Hindlimb muscle (tissue), 1 donor: ENCODE data around the gene TEKTIP1. TPM values are rescaled to one million over a fixed set of nuclear protein-coding genes. Genes with fewer than 3 reads are reported as not detected.

Source experiments
- DNase-seq: peaks from one replicate; pipeline ENCODE4 v3.0.0-alpha.2; 2013
- polyA plus RNA-seq: library from polyadenylated mRNA; unstranded; fragments of 120-200 nt; gene quantifications from one replicate; pipeline ENCODE4 v1.2.1, GENCODE V29; 2013; ENCODE audit not compliant: insufficient read length

TEKTIP1 gene
- polyA plus RNA-seq = 3.5 TPM

DNA sequence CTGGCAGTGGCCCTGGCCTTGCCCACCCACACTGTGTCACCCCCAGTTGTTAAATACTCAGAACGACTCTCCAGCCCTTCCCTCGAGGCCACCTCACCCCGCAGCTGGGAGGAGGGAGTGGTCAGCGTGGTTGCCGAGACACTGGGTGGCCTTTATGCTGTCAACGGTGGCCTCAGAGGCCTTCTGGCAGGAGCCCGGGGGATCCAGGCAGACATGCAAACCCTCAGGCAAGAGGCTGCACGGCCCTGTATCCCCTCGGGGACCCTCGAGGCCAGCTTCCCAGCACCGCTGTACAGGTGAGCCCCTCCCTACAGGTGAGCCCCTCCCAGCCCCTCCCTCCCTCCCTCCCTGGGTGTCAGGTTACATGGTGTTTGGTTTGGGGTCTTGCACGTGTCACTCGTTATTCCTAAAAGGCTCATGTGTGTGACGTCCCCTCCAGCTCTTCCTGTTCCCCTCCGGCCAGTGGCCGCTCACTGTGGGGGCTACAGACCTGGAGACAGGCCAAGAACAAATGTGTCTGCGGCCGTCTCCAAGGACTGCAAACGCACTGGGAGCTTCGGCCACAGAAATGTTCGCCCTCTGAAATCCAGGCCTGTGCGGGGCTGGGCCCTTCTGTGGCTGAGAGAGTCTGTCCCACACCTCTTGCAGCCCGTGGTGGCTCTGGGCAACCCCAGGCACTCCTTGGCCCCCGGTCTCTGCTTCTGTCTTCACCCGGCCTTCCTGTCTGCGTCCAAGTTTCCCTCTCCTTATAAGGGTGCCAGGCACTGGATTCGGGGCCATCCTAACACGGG, at the start of gene TEKTIP1:
Gene TEKTIP1, plus strand, starts transcription at position 210 of the 791 bp plus-strand sequence. Its CDS starts 4 bp downstream, at position 214.
- DNase-seq = no peak

DNA sequence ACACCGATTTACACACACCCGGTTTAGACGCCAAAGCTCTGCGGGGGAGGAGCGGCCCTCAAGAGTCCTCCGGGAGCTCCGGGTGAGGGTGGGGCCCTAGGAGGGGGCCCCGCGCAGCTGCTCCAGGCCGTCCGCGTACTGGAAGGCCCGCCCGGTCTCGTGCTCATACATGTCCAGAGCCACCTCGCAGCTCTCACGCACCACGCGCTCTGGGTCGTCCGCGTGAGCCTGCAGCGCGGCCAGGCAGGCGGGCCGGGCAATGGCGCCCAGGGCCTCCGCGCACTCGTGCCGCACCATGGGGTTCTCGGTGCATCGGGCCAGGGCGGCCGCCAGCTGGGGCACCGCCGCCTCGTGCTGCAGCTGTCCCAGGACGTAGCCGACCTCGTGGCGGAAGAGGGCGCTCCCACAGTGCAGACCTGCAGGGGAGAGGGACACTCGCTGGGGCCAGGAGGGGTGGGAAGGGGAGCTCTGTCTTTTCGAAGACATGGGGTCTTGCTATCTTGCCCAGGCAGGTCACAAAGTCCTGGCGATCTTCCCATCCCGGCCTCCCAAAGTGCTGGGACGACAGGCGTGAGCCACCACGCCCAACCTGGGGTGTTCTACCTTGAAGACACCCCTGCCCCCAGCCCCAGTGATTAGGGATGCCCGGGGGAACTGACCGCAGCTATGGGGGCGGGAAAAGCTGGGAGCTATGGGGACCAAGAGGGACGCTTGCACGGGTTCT, 47.4 kb upstream of the TEKTIP1 start:
- no peak for DNase-seq

DNA sequence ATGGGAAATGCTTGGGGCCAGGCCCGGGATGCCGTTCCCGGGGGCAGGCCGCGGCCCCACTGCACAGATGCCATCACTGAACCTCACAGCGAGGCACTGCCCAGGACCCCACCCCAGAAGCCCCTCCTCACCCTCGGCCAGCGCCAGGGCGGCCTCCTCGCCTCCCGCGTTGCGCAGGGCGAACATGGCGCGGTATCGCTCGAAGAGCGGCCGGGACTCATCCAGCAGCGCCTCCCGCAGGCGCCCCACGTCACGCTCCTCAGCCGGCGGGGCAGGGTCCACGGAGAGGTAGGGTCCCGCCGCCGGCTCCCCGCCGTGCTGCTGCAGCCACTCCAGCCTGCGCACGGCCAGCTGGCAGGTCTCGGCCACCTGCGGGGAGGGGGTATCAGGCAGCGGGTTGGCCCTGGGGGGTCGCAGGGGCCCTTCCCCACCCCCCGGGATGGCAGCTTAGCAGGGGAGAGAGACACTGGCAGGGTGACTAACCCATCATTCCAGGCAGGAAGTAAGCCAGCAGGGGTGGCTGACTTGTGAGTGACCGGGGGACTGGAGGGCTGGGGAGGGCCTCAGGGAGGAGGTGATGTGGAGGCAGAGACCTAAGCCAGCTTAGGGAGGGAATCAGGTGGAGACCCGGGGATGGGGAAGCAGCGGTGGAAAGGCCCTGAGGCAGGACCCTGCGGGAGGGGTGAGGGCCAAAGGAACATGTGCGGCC, 46.7 kb upstream of the TEKTIP1 start:
- DNase-seq = no peak

DNA sequence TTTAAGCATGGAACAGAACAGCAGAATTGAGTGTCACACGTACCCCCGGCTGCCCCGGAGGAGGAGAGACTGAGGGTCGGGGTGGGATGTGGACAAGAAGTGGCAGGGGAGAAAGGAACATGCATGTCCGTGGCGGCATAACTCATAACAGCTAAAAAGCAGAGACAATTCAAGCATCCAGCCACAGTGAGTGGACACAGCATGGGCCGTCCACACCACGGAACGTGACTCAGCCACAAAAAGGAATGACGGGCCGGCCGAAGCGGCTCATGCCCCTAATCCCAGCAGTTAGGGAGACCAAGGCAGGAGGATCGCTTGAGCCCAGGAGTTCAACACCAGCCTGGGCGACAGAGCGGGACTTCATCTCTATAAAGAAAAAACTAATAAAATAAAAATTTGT, 46.1 kb upstream of the TEKTIP1 start:
- no peak for DNase-seq

DNA sequence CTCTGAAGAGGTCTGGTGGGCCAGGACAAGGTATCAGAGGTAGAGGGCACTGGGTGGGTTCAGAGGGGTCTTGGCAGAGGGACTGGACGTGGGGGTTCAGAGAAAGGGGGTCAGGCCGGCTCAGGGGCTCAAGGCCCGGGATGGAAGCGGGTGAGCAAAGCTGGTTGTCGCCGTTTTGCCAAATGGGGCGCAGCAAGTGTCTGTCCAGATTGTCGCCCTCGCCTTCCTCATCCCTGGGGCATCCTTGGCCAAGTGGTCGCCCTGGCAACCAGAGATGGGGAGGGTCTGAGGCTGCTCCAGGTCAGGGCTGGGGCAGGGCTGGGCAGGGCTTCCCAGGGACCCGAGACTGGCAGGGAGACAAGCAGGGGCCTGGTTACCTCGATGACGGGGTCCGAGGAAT, 45.3 kb upstream of the TEKTIP1 start:
- DNase-seq = no peak

DNA sequence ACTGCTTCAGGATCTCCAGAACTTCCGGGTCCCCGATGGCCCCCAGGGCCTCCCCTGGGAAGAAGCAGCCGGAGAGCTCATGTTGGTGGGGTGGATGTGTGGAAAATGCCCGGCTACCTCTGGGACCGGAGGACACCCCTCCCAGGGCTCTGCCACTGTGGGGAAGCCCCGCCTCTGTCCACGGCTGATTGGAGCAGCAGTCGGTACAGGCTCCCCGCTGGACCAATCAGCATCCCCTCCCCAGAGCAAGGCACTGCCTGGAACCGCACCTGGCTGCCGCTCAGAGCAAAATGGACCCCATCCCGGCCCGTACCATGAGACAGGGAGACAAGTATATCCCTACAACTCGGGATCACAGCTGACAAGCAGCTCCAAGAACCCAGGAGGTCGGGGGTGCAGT, 44.9 kb upstream of the TEKTIP1 start:
- no peak for DNase-seq

DNA sequence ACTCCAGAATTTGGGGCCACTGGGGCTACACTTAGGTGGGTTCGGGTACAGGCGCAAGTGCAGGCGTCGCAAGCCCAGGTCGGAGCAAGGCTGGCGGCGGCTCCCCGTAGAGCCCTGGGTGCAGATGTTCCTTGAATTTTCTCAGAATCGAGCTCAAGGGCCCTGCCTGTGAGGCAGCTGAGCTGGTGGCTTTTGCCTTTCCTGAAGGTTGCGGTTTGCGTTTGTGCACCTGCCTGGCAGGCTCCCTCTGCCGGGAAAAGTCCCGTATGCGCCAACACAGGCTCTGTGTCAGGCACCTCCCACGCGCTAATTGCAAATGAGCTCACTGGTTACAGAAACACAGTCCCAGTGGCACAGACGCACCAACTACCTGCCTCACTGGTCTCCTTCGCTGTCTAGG, 44.4 kb upstream of the TEKTIP1 start:
- no peak for DNase-seq

DNA sequence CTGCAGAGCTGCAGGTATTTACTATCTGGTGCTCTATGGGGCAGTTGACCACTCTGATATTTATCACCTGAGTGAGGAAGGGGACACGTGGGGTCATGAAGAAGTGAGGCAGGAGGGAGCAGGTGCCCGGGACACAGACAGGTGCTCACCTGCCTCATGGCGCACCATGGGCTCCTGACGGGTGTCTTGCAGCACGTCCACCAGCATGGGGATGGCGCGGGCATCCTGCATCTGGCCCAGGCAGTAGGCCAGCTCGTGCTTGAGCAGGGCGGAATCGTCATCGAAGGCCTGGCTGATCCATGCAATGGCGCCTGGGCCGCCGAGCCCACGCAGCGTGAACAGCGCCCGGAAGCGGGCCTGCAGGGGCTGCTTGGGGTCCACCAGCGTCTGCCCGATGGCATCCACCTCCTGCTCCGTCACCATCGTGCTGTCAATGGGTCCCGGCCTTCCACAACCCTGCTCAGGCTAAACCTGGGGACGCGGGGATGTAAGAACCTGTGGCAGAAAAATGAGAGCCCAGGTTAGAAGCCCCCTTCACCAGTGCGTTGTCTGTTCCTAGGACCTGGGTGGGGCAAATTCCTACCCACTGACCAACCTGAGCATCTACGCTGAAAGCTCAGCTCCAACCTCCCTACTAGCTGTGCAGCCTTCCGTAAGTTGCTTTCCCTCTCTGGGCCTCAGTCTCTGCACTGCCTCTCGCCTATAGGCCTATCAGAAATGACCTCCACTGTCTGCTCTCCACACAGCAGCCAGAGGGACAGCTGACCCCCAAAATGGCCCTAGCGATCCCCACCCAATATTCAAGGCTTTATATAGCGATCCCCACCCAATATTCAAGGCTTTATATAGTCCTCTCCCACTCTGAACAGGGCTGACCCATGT, 42.3 kb upstream of the TEKTIP1 start:
- no peak for DNase-seq

DNA sequence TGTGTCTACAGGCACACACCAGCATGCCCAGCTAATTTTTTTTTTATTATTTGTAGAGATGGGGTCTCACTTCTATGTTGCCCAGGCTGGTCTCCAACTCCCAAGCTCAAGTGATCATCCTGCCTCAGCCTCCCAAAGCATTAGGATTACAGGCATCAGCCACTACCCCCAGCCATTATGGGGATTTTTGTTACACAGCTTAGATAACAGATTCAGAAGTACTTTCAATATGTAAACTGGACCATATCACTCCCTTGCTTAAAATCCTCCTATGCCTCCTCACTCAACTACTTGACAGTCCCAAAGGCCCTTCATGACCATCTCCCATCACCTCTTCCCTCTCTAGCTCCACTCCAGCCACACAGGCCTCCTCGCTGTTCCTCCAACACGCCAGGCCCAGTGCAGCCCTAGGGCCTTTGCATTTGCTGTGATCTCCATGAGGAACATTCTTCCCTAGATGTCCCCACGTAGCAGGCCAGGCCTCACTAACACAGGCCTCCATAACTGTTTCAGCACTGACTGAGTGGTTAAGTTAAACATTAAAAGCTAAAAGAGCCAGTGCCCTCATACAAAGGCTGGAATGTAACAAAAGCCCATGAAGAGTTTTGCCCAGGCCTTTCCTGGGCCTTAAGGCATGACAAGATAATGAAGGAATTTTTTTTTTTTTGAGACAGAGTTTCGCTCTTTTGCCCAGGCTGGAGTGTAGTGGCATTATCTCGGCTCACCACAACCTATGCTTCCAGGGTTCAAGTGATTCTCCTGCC, 41.0 kb upstream of the TEKTIP1 start:
- DNase-seq = no peak

DNA sequence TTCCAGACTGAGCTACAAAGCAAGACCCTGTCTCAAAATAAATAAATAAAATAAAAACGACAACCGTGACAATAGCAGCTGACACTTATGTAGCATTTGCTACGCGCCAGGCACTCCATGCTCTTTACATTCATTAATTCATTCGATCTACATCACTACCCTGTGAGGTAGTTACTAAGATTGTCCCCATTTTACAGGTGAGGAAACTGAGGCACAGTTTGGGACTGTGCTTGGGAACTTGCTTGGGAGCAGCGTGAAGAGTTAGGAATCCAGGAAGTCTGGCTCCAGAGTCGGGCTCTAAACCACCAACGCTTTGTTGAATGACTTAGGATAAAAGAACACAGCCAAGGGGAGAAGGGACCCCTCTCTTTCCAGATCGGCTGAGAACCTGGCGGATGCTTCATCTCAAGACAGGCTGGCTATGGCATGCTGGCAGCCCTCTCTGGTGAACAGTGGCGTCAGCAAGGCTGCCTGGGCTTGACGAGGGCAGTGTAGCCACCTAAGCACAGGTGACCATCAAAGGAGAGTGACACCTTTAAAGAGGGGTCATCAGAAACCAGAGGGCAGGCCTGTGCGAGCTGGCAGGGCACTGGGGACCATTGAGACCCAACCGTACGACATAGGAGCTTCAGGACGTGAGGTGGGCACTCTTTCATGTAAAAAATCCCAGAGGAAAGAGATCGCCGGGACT, 39.1 kb upstream of the TEKTIP1 start:
- no peak for DNase-seq

DNA sequence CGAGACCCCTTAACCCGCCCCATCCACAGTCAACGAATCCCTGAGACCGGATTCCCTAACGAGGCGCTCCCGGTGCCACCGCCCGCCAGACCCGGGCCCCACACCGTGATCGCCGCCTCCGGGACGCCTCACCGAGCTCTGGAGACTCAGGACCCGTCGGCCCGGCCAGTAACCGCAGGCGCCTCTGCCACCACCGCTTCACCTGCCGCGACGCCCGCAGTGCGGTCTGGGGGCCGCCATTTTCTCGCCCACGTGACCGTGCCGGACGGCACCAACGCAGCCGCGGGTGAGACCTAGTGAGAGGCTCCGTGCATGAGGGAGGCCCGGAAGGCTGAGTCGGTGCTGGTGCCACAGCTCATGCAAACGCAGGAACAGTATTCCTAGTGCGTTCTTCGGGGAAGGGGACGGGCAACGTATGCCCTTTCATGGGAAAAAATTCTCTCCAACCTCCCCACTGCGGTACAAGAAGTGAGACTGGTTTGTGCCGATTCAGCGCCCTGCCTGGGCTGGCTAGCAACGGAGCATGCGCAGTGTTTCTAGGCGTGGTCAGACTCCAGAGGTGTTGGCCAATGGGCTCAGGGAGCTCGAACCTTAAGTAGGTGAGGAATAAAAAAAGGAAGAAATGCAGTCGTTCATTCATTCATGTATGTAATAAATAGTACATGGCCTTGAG, 38.4 kb upstream of the TEKTIP1 start, which contains the start of gene DOHH:
Gene DOHH, minus strand, starts transcription at position 246 of the 673 bp plus-strand sequence. CDS start 3,860 bp downstream, outside the sequence.
- DNase-seq = peak; percentile 98

DNA sequence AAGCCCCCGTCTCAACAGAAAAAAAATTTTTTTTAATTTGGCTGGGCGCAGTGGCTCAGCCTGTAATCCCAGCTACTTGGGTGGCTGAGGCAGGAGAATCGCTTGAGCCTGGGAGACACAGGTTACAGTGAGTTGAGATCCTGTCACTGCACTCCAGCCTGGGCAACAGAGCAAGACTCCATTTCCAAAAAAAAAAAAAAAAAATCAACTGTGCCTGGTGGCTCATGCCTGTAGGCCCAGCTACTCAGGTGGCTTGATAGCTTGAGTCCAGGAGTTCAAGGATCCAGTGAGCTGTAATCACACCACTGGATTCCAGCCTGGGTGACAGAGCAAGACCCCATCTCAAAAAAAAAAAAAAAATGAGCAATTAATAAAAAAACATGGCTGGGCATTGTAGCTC, 37.2 kb upstream of the TEKTIP1 start:
- no peak for DNase-seq

DNA sequence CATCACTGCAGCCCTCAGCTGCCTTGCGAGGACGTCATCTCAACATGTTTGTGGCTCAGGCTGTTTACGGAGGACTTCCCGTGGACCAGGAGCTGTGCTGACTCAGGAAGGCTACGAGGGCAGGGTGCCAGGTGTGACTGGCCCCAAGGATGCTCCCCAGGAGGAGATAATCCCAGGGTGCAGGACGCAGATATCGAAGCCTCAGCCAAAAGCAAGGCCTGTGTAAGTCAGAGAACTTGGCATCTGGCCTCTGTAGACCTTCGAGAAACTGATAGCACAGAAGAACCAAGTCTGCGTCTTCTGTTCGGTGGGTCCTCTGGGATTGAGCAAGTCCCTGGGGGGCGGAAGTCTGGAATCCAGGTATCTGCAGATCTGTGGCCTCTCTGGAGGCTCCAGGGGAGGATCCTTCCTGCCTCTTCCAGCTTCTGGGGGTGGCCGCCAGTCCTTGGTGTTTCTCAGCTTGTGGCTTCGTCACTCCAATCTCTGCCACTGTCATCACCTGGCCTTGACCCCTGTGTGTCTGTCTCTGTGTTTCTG, 35.9 kb upstream of the TEKTIP1 start:
- no peak for DNase-seq

DNA sequence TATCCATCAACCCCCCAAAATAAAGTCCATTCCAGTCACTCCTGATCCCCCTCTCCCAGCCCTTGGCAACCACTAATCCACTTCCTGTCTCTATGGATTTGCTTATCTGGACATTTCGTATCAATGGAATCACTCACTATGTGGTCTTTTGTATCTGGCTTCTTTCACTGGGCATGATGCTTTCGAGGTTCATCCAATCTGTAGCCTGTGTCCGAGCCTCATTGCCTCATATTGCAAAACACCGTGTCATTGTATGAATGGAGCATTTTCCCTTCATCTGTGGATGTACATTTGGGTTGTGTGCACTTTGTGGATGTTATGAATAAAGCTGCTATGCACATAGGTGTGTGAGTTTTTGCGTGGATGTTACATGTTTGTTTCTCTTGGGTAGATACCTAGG, 34.2 kb upstream of the TEKTIP1 start:
- DNase-seq = no peak

DNA sequence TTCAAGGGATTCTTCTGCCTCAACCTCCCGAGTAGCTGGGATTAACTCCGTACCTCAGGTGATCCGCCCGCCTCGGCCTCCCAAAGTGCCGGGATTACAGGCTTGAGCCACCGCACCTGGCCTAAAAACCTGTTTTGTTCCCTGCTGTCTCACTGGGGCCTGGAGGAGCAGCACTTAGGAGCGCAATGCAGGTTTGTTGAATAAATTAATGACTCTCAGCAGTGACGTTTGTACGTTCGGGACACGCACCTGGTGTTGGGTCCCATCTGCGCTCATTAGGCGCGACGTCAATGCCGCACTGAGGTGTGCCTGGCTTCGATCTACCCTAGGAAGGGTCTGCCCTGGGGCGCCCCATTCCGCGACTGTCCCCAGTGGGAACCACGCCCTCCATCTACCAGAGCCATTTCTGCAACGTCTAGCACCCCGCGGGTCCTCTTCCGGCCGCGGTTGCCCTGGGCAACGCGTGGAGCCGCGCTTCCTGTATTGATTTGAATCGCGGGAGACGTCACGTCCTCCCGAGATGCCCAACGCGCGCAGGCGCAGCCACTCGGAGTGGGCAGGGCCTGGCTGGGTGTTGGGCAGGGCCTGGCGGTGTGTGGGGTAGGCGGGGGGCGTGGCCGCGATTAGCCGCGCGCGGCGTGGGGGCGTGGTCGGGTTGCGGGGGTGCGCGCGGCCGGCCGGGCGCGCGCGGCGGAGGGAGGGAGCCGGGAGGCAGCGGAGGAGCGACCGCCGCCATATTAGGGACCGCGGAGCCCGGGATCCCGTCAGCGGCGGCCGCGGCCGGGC, 33.2 kb upstream of the TEKTIP1 start, which contains the start of gene FZR1:
Gene FZR1, plus strand, starts transcription at position 714 of the 786 bp plus-strand sequence. CDS start 16,679 bp downstream, outside the sequence.
- peak; percentile 99 for DNase-seq

DNA sequence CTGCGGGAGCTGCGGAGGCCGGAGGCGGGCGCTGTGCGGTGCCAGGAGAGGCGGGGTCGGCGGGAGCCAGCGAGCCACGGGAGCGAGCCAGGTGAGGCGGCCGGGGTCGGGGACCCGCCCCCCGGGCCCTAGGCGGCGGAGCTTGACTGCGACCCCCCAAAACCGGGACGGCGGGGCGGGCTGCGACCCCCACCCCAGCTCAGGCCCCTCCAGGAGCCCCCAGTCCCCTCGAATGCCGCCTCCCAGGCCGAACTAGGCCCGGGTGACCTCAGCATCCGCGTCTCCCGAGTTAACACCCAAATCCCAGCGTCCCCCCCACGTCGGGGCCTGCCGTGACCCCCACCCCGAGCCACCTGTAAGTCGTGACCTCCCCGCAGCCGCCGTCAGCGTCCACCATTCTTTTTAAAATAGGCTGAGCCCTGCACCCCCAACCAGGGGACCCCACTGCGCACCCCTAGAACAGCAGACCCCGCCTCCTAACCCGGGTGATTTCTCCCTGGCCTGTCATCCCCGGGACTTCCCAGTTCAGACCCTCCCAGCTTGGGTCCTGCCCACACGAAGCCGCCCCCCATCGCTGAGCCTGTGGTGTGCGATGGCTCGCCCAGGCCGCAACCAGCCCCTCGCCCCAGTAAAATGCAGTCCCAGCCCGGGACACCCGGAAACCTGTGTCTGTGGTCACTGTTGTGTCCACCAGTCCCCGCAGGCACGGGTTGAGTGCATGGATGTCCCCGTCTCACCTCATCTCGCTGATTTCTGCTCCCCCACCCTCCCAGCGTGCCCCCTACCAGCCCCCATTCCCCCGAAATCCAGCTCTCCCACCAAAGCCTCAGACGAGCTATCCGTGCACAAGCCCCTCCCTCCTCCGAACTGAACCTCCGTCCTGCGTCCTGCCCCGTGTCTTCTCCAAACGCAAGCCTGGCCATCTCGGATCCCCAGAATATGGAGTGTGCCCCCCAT, 32.3 kb upstream of the TEKTIP1 start:
- DNase-seq = peak; percentile 41

DNA sequence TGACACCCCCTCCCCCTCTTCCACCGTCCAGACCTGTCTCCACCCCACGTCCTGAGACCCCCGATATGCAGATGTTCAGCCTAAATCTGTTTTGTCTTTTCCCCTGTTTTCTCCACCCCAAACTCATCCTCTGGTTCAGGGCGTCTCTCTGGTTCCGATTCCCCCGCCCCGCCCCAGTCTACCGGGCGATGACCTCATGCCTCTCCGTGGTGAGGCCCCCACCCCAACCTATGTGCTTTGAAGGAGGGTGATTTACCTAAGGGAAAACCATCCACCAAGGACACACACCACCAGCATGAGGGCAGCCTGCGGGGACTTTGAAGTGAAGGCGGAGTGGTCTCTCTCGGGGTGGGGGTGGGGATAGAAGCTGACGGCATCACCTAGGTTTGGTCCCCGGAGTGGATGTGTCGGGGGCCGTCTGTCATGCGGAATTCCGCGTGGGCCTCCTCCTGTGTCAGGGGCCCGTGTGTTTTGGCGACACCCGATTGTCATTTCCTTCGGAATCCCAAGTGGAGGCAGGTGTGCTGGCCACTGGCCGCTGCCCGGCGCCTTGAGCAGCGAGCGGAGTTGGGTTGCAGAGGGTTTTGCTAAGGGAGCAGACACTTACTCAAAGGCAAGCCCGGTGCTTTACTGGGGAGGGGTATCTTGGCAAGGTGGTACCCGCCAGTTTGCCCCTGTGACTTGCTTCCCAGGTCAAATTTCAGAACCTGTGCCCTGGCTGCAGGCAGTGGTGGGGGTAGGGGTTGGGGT, 31.4 kb upstream of the TEKTIP1 start:
- DNase-seq = no peak
